ENCODE measurements around the gene SMPDL3B. TPM values are rescaled to one million over a fixed set of nuclear protein-coding genes. Genes with fewer than 3 reads are reported as not detected.

The SMPDL3B gene
- polyA plus RNA-seq, 1 donor from 2014 or later = not detected

- H3K36me3 ChIP-seq (ENCODE audit: insufficient read depth, low read length) = no peaks in the 10 kb centered on the region
These were observed 17.3 kb downstream of the SMPDL3B start for GRCh38 chr1:27952147-27952546.

GRCh38 chr1:27954186-27954585 is 19.4 kb downstream of the SMPDL3B start:
- Histone ChIP-seq H3F3A (ENCODE audit: insufficient read depth, low read length, poor library complexity, severe bottlenecking) (no peaks in the 10 kb centered on the region), H3K36me3 (ENCODE audit: insufficient read depth, low read length) (no peaks in the 10 kb centered on the region), H3K4me3 (ENCODE audit: low read length) (no peak overlapping the region), H2AFZ (ENCODE audit: low read depth, low read length) (no peak overlapping the region), H3K9ac (ENCODE audit: low read length) (no peak overlapping the region), H3K9me2 (ENCODE audit: insufficient read depth, low read length) (no peaks in the 10 kb centered on the region), H3K4me2 (ENCODE audit: low read length) (no peak overlapping the region), H4K20me1 (ENCODE audit: insufficient read depth) (no peaks in the 10 kb centered on the region), H3K27me3 (ENCODE audit: insufficient read depth, low read depth, low read length) (no peaks in the 10 kb centered on the region), H3K79me2 (replicated peaks; ENCODE audit: insufficient read depth, low read length) (no peaks in the 10 kb centered on the region), H3K27ac (ENCODE audit: low read length) (no peak overlapping the region), H3K9me3 (ENCODE audit: low read length) (no peaks in the 10 kb centered on the region)
- TF ChIP-seq RAD21 (conservative IDR thresholded peaks at IDR 0.05) = no peak
- TF ChIP-seq, protein P1, sequence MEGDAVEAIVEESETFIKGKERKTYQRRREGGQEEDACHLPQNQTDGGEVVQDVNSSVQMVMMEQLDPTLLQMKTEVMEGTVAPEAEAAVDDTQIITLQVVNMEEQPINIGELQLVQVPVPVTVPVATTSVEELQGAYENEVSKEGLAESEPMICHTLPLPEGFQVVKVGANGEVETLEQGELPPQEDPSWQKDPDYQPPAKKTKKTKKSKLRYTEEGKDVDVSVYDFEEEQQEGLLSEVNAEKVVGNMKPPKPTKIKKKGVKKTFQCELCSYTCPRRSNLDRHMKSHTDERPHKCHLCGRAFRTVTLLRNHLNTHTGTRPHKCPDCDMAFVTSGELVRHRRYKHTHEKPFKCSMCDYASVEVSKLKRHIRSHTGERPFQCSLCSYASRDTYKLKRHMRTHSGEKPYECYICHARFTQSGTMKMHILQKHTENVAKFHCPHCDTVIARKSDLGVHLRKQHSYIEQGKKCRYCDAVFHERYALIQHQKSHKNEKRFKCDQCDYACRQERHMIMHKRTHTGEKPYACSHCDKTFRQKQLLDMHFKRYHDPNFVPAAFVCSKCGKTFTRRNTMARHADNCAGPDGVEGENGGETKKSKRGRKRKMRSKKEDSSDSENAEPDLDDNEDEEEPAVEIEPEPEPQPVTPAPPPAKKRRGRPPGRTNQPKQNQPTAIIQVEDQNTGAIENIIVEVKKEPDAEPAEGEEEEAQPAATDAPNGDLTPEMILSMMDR (IDR thresholded peaks at IDR 0.05; ENCODE audit: poor library complexity, severe bottlenecking) = no peak

More at GRCh38 chr1:27952147-27952546, 17.3 kb downstream of the SMPDL3B start:
- Histone ChIP-seq H3K4me3 (ENCODE audit: low read length) (no peak overlapping the region), H3K27ac (ENCODE audit: low read length) (no peak overlapping the region), H4K20me1 (ENCODE audit: insufficient read depth) (no peaks in the 10 kb centered on the region), H3K9ac (ENCODE audit: low read length) (no peak overlapping the region), H3K9me3 (ENCODE audit: low read length) (no peaks in the 10 kb centered on the region), H3K79me2 (replicated peaks; ENCODE audit: insufficient read depth, low read length) (no peaks in the 10 kb centered on the region), H3K9me2 (ENCODE audit: insufficient read depth, low read length) (no peaks in the 10 kb centered on the region), H2AFZ (ENCODE audit: low read depth, low read length) (no peak overlapping the region), H3F3A (ENCODE audit: insufficient read depth, low read length, poor library complexity, severe bottlenecking) (no peaks in the 10 kb centered on the region), H3K27me3 (ENCODE audit: insufficient read depth, low read depth, low read length) (no peaks in the 10 kb centered on the region), H3K4me2 (ENCODE audit: low read length) (no peak overlapping the region)
- TF ChIP-seq EP300 (conservative IDR thresholded peaks at IDR 0.05; ENCODE audit: poor library complexity, severe bottlenecking) (no peak), REST (IDR thresholded peaks at IDR 0.05; ENCODE audit: borderline replicate concordance) (no peak), MXI1 (conservative IDR thresholded peaks at IDR 0.05; ENCODE audit: poor library complexity, severe bottlenecking) (no peak), TAF1 (IDR thresholded peaks at IDR 0.05; ENCODE audit: low read depth) (no peak), EZH2 (IDR thresholded peaks at IDR 0.05; ENCODE audit: borderline replicate concordance, insufficient read depth, low read length, poor library complexity, severe bottlenecking) (no peak)

GRCh38 chr1:27955076-27955475 is 20.3 kb downstream of the SMPDL3B start:
- H3K9me2 ChIP-seq (ENCODE audit: insufficient read depth, low read length) = no peaks in the 10 kb centered on the region
- H3K9me3 ChIP-seq (ENCODE audit: low read length) = no peaks in the 10 kb centered on the region
- H3K4me3 ChIP-seq (ENCODE audit: low read length) = no peak overlapping the region
- no peak overlapping the region for H3K27ac ChIP-seq (ENCODE audit: low read length)
- no peak for TF ChIP-seq SMC3 (conservative IDR thresholded peaks at IDR 0.05; ENCODE audit: poor library complexity)
- no peak for TF ChIP-seq EP300 (conservative IDR thresholded peaks at IDR 0.05; ENCODE audit: poor library complexity, severe bottlenecking)
- TF ChIP-seq TAF1 (IDR thresholded peaks at IDR 0.05; ENCODE audit: low read depth) = no peak
- TF ChIP-seq REST (IDR thresholded peaks at IDR 0.05; ENCODE audit: borderline replicate concordance) = no peak
- TF ChIP-seq MXI1 (conservative IDR thresholded peaks at IDR 0.05; ENCODE audit: poor library complexity, severe bottlenecking) = no peak
- no peaks in the 10 kb centered on the region for H3F3A ChIP-seq (ENCODE audit: insufficient read depth, low read length, poor library complexity, severe bottlenecking)
- no peak overlapping the region for H3K9ac ChIP-seq (ENCODE audit: low read length)
- H3K27me3 ChIP-seq (ENCODE audit: insufficient read depth, low read depth, low read length) = no peaks in the 10 kb centered on the region
- no peaks in the 10 kb centered on the region for H3K36me3 ChIP-seq (ENCODE audit: insufficient read depth, low read length)
- no peak overlapping the region for H3K4me2 ChIP-seq (ENCODE audit: low read length)
- H4K20me1 ChIP-seq (ENCODE audit: insufficient read depth) = no peaks in the 10 kb centered on the region
- no peaks in the 10 kb centered on the region for H3K79me2 ChIP-seq (replicated peaks; ENCODE audit: insufficient read depth, low read length)
- H2AFZ ChIP-seq (ENCODE audit: low read depth, low read length) = no peak overlapping the region

All from neural cell (in vitro differentiated cells).